Erythroblast (primary cell): ENCODE measurements around the gene SORCS1.

Experiments used
- DNase-seq, 2 experiments: peaks; one replicate each; lab custom pipeline; 2025; lab: John Stamatoyannopoulos, UW
- GATA1 ChIP-seq: IDR thresholded peaks from 2 replicates; pipeline ENCODE4 v1.6.1; 2011; ENCODE audit warnings: low read depth, mild to moderate bottlenecking, control low read depth, low read length, moderate library complexity
- POLR2A ChIP-seq: IDR thresholded peaks from 2 replicates; pipeline ENCODE4 v1.6.1; 2011; ENCODE audit warnings: mild to moderate bottlenecking, low read length

SORCS1 gene

DNA sequence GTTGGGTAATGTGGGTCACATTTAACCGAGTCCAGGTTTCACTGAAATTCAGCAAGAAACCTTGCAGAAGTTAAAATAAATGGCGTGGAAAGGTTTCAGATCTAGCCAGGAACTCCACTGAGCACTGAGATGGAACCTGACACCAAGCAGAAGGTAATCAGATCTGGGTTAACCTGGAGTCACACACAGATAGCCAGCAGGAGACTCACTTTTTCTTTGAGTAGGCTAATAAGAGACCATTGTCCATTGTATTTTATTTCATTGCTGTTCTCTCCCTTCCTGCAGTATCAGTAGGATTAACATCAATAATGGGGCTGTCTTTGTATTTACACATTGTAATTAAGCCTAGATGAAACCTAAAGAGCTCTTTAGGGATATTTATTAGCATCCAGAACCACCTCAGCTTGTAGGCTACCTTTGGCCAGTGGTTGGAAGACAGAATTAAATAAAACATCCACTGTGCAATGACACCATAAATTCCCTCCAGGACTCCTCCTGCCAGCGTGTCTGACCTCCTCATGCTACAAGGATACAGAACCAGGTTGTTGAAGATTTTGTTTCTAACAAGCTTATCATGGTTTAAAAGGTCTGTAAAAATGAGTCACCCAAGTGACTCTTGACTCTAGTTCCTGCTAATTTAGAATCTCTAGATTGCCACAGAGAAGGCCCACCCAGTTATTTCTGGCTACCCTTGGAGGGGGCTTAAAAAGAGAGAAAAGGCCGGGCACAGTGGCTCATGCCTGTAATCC lies 151.1 kb downstream of the SORCS1 start:
- TF ChIP-seq POLR2A (no peak), GATA1 (no peak)
- no peak for DNase-seq

DNA sequence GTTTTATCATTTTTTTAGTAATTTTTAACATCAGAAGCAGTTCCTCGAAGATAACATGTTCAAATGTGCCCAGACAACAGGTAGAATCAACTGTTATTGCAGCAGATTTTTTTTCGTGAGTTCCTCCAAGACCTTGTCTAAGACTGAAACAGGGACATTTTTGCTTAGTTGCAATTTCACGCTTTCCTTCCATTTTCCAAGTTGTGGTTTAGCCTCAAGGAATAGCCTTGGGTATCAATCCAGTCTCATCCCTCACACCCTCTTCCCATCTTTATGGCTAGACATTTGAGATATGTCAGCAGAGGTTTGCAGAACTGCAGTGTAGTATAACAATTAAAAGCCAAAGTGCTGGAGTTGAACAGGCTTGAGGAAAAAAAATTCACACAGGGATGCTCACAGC lies 152.5 kb downstream of the SORCS1 start:
- TF ChIP-seq GATA1: no peak
- no peak for TF ChIP-seq POLR2A
- no peak for DNase-seq

- TF ChIP-seq POLR2A (no peak), GATA1 (no peak)
- DNase-seq: no peak
These were observed 153.4 kb downstream of the SORCS1 start for GRCh38 chr10:107011105-107011504.

GRCh38 chr10:107010531-107010930 lies 154.0 kb downstream of the SORCS1 start:
- TF ChIP-seq POLR2A: no peak
- TF ChIP-seq GATA1: no peak
- no peak for DNase-seq

DNA sequence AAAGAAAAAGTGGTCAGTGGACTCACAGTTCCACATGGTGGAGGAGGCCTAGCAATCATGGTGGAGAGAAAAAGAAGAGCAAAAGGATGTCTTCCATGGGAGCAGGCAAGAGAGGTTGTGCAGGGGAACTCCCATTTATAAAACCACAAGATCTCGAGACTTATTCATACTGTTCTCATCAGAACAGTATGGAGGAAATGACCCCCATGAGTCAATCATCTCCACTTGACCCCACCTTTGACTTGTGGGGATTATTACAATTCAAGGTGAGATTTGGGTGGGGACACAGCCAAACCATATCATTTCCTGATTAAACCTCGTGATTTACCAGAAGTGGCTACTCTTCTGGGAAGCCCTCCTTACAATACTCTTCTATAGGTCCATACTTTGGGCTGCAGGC lies 160.1 kb downstream of the SORCS1 start:
- DNase-seq: no peak
- TF ChIP-seq GATA1: no peak
- TF ChIP-seq POLR2A: no peak

DNA sequence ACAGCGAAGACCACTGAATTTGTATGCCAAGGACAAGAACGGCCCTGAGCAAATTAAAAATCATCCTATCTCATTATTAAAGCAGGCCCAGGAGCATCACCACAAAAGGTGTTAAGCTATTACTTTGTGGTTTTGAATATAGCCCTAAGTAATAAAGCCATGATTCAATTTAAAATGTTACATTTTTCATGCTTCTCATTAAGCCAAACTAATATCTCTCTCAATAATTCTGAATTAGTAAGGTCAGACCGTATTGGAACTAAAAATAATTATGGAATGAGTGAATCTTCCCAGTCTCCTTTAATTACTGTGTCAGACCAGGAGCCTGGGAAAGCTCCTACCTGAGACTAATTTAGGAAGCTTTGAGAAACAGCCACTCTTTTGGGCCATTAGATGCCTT lies 162.4 kb downstream of the SORCS1 start:
- no peak for DNase-seq
- TF ChIP-seq GATA1: no peak
- no peak for TF ChIP-seq POLR2A

GRCh38 chr10:106999118-106999707 lies 165.3 kb downstream of the SORCS1 start:
- no peak for DNase-seq
- TF ChIP-seq POLR2A (no peak), GATA1 (no peak)

- DNase-seq: no peak
- TF ChIP-seq POLR2A: no peak
These were observed 166.8 kb downstream of the SORCS1 start for GRCh38 chr10:106997721-106998120.

GRCh38 chr10:106996510-106996909 lies 168.0 kb downstream of the SORCS1 start:
- no peak for DNase-seq
- TF ChIP-seq GATA1 (no peak), POLR2A (no peak)

DNA sequence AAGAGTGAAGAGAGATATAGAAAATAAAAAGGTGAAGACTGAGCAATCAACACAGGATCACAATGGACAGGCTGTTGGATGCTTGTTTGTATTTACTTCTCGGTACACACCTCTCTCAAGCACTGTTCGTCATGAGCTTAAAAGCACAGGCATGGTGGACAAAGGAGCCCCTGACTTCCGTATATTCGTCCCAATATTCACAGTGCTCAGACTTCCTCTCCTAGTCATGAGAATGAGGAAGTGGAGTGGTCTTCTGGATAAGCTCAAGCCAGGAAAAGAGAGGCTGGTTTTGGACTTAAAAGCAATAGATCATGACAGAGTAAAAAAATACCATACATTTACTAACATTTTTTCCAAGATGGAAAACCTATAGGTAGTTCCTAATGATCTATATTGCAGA lies 172.5 kb downstream of the SORCS1 start:
- no peak for TF ChIP-seq GATA1
- DNase-seq: no peak

DNA sequence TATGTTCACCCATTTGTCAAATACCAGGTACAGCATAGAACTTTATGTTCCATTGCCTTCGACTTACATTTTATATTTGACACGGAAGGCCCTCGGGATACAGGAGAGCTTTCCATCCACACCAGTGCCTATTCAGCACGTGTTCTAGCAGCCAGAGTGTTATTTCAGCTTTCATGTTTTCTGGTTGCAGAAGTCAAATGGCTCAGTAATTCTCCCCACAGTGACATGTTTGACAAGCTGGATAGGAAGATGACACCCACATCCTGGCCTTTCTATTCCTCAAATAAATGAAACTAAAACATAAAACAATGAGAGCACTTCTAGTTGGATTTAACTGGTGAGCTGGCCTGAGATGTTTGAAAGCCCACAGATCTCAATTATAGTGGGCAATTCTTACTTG lies 173.4 kb downstream of the SORCS1 start:
- DNase-seq: no peak
- TF ChIP-seq GATA1: no peak

DNA sequence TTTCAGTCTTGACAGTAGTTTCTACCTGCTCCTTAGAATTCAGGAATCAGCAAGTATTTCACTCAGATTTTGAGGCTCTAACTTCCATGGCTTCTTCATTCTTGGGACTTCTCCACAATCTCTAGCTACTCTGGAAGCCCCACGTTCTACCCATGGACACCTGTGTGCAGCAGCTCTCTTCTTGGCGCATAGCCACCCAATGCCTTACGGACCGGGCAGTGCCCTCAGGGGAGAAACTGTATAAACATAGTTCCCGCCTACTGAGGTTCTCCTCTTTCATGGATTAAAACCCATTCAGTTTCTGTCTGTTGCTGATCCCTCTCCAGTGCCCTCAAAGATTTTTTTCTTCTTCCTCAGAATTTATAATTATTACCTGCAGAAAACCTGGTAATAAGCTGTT lies 177.1 kb downstream of the SORCS1 start:
- DNase-seq: no peak
- TF ChIP-seq POLR2A (no peak), GATA1 (no peak)

DNA sequence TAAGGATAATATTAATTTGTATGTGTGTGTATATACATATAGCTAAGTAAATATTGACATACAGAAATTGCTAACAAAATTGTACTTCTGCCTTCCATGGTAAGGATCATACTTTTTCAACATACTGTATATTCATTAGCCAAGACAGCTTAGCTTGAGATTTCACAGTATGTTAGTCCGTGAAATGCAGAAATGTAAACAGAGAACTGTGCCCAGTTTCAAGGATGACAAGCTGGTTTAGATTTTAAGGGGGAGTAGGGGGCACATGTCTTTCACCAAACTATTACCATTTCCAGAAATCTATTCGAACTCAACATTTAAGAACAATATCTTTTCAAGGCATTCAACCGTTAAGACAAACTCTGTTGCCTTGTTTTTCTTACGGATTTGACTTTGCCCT lies 182.2 kb downstream of the SORCS1 start:
- TF ChIP-seq GATA1 (no peak), POLR2A (no peak)
- DNase-seq: no peak

- TF ChIP-seq POLR2A (no peak), GATA1 (no peak)
- DNase-seq: no peak
These were observed 182.9 kb downstream of the SORCS1 start for GRCh38 chr10:106981452-106982075.
